ENCODE measurements around the gene CD300LD.
"Not testable (repeated sequence)": the region's sequence is repeated elsewhere in the genome, so short reads cannot be mapped to it uniquely, and the experiment has no call there.

The CD300LD gene

DNA sequence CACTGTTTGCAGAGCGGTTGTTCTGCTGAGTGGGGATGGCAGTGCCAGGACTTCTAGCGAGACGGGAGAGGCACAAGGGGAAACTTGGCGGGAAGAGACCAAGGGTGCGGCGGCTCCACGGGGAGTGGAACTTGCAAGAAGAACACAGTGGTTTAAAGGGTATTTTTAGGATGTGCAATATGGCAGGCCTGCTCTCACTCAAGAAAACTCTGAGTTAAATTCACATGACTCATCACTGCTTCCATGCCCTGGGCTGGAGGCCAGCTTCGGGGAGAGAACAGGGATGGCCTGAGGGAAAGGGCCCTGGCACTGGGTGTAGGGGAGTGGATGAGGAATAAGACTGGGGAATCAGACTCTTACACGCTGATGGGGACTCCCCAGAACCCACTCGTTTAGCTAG, 13.3 kb upstream of the CD300LD start:
- no peak for DNase-seq

DNA sequence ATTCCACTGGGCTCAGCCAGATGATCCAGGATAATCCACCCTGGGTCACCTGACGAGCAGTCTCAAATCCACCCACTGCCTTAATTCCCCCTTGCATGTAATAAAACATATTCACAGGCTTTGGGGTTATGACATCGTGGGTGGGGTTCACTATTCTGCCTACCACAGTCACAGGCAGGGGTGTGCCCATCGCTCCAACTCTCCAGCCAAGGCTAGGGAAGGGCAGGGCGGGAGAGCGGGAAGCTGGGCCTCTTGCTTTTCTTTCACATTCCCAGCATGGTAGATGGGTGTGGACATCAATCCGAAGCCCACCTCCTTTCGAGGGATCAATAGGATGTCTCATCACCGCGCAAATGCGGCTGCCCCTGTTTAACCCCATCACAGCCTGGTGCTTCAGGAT, 12.7 kb upstream of the CD300LD start:
- no peak for DNase-seq

DNA sequence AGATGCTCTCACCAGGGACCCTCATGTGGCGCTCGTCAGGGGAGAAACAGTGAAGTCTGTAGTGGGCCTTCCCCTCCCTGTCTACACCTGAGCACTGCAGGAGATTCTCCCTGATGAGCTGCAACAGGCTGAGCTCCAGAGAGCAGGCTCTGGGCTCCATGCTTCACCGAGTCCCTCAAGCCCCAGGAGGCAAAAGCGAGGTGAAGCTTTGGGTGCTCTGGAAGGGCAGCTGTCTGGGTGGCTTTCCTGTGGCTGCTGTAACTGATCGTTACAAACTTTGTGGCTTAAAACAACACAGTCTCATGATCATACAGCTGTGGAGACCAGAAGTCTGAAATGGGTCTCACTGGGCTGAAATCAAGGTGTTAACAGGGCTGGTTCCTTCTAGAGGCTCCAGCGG, 12.1 kb upstream of the CD300LD start:
- DNase-seq = no peak

DNA sequence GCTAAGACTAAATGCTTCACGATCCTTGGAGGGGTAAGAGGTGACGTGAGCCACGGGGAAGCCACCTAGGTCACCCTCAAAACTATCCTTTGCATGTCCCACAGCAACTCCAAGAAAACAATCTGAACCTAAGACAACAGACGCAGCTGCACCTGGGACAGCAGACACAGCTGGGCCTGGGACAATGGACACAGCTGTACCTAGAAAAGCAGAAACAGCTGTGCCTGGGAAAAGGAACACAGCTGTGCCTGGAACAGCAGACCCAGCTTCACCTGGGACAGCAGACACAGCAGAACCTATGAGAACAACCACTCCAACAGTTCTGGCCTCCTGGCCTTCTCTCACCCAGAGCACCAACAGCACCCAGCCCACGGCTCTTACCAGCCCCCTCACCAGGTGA, 11.7 kb upstream of the CD300LD start:
- DNase-seq = no peak

DNA sequence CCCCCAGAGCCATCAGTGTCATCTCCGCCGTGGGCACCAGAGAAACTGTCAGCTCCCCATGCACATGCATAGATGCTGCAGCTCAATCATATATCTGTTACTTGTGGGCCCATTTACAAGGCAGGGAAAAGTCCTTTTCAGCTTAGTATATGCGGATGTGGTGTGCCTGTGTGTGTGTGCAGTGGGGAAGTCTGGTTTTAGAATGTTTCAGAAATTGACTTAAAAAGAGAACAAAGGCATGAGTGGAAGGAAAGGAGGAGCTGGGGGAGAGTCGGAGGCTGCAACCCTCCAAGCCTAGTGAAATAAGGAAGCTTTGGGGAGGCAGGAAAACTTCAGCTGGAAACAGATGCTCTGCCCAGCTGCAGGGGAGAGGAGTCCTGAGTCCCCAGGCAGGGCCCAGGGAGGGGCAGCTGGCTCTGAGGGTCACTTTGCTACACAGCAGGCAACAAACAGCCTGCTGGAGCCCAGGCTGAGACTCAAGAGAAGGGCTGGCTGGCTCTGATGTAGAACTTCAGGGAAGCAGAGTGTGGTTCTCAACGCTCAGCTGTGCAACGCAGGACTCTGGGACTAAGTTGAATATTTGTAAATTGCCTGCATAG, 11.1 kb upstream of the CD300LD start:
- no peak for DNase-seq

DNA sequence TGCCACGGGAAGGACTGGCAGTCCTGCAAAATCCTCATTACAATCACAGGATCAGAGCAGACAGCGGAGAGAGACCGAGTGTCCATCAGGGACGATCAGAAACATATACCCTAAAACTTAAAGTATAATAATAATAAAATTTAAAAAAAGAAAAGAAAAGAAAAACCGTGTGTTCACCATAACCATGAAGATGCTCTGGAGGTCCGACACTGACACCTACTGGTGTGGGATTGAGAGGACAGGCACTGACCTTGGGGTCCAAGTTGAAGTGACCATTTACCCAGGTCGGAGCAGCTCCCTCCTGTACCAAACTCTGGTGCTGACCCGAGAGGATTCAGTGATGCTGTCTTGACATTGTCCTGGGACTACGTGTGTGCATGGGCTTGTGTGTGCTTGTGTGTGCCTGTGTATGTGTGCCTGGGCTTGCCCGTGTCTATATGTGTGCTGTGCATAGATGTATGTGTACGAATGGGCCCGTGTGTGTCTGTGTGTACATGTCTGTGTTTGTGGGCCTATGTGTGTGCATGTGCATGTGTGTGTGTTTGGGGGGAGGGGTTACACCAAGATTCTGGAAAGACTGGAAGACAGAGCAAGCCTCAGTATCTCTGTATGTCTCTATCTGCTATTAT, 10.0 kb upstream of the CD300LD start:
- DNase-seq = no peak

DNA sequence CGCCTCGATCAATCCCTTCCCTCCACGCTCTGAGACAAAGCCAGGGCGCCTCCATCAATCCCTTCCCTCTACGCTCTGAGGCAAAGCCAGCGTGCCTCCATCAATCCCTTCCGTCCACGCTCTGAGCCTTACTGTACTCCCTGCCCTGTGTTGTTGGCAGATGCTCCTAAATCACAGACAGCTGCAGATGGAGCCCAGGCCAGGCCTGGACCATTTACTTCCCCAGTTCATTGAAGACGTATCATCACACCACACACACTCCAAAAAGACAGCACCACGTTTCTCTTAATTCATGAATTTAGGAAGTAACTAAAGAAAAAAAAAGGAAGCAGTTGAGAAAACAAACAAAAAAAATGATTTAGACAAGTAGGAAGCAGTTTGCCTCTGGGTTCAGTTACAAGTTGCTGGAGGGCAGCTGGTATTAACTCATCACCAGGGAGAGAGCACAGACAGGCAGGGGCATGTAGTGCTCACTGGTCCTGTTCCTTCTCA, 7.4 kb upstream of the CD300LD start:
- DNase-seq = no peak

DNA sequence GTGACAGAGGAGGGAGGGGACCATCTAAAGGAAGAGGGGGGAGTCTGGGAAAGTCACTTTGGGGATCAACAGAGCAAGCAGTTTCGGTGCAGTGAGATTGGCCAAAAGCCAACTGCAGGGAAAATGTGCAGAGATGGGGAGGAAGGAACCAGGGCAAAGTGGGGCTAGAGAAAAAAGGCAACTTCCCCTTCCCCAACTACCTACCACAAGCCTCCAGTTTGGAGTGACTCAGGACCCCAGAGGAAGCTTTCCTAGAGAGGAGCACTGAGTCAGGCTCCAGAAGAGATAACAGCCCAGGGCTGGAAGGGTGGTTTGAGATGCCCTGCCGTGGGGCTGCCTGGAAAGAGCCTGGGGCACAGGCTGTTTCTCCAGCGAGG, 6.9 kb upstream of the CD300LD start:
- no peak for DNase-seq

DNA sequence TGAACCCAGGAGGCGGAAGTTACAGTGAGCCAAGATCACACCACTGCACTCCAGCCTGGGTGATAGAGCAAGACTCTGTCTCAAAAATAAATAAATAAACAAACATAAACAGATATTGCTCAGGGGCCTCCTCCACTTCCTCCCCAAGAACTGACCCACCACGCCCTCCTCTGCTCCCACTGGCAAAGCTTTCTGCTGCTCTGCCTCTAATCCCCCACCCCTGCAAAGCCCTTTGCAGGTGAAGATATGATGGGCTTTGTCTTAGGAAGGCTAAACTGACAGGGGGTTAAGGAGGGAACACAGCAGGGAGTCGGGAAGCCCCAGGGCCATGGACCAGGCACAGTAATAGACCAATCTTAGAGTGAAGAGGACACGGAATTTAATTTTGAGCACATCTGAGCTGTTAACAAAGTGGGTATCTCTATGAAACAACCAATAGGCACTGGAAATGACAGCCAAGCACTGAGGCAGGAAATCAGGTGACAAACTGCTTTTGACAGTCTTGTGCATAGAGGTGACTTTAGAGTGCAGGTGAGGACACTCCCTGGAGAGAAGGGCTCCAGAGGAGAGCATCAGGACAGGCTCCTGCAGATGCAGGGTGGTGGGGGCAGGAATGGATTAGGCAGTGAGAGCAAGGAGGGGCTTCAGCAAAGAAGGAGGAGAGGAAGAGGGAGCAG, 6.4 kb upstream of the CD300LD start:
- DNase-seq = no peak

DNA sequence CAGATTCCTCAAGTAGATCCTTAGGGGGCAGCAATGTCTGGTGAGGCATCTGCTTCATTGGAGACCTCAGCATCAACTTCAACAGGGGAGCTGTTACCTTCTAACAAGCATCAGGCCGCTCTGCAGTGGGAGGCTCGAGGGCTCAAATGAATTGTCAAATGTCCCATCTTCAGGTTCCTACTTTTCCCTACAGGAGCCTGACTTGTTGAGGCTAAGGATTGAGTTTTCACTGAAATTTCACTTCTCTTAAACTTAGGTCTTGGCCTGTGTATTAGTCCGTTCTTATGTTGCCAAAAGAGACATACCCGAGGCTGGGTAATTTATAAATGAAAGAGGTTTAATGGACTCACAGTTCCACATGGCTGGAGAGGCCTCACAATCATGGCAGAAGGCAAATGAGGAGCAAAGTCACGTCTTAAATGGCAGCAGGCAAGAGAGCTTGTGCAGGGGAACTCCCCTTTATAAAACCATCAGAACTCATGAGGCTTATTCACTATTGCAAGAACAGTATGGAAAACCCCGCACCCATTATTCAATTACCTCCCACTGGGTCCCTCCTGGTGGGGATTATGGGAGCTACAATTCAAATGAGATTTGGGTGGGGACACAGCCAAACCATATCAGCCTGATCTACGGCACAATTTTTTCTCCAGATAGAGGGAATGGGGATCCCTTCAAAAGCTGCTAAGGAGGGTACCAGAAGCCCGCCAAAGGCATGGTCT, 5.1 kb upstream of the CD300LD start:
- no peak for DNase-seq

DNA sequence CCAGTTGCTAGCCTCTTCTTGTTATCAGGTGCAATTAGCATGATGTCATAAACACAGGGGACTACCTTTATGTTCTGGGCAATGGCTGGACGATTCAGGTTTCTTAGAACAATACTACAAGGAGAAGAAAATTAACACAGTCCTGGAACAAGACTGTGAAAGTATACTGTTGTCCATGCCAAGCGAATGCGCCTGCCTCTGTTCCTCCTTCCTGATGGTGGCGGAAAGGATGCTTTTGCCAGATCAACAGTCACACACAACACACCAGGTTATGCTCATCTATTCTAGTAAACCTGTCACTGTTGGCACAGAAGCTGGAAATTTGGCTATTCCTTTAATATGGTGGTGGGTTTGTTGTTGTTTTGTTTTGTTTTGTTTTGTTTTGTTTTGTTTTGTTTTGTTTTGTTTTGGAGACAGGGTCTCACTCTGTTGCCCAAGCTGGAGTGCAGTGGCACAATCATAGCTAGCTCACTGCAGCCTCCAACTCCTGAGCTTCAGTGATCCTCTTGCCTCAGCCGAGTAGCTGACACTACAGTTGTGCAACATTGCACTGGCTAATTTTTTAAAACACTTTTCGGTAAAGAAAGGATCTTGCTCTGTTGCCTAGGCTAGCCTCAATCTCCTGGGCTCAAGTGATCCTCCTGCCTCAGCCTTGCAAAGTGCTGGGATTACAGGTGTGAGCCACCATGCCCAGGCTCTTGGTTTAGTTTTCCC, 3.1 kb upstream of the CD300LD start:
- DNase-seq = no peak

DNA sequence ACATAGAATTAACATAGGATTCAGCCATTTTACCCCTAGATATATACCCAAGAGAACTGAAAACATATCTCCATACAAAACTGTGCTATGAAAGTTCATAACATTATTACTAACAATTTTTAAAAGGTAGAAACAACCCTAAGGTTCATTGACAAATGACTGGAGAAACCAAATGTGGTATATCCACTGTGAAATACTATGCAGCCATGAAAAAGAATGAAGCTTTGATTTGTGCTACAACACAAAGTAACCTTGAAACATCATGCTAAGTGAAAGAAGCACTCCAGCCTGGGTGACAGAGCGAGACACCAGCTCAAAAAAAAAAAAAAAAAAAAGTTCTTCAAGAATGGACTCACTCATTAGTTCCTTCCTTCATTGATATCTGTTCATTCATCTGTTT, 580 bp downstream of the CD300LD start:
- no peak for DNase-seq

DNA sequence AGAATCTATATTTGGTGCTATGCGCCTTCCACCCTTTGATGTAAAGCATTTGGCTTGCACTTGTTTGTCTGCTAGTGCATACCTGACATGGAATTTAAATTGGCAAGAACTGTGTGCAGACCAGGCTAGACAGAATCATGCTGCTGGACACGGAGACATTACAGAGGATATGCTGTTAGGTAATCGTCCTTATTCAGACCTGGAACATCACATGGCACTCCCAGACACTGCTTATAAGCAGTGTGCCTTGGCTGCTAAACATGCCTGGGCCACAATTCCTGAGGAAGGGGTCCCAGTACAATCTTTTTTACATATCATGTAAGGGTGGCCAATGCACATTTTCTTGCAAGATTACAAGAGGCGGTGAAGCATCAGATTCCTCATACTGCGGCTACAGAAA, 6.4 kb downstream of the CD300LD start:
- no peak for DNase-seq

DNA sequence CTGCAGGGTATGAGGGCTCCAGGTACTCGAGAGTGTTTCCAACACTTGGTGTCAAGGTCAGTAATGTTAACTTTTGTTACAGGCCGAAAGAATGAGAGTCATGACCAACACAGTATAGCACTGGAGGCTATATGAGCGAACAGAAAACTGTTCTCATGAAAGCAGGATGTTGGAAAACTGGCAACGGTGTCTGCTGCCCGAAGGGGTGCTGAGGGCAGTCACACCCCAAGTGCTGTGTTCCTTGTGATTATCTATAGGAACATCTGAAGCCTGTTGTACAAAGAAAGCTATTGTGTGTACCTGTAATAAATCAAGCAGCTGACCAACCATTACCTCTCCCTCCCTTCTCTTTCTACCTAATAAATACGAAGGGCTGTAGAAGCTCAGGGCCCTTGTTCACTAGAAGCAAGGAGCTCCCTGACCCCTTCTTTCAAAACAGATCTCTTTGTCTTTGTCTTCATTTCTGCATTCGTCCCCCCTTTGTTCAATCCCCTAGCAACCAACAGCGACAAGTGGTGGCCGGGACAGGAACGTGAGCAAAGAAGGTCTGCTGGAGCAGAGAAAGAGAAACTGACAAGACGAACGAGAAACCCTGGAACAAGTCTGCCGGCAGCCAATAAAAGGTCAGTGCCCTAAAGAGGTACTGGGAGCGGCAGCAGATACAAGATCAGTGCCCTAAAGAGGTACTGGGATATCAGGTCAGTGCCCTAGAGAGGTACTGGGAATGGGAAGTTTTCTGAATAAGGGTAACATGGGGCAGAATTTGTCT, 7.6 kb downstream of the CD300LD start:
- DNase-seq = no peak

DNA sequence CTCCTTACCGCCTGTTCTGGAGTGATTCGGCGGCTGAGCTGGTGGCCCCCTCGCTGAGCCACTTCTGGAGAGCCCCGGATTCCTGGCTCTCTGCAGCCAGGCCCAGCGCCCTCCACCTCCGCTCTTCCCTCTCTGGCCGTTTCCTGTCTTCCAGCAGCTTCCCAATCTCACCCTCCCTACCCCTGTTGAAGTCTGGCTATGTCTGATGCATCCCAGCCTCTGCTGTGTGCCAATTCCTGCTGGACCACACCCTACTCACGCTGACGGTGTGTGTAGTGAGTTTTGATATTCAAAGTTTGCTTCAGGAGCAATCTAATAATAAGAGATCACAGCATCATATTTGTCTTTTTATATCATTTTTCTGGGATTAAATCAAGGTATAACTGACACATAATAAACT, 9.4 kb downstream of the CD300LD start:
- no peak for DNase-seq

DNA sequence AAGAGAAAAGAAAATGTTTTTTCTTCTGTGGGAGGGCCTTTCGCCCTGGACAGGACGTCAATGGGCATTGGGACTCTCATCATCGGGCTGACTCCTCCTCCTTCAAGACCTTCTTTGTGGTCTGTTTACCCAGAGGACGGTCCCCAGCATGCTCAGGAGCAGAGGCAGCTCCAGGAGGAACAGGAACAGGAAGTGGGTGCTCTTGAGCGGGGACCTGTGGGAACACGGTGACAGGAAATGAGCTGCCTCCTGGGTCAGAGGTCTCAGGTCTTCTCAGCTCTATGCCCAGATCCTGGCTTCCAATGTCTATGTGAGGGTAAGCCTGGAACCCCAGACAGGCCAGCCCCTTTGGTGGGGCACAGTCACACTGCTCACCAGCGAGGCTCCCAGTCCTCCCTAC, 12.2 kb downstream of the CD300LD start:
- DNase-seq = no peak

DNA sequence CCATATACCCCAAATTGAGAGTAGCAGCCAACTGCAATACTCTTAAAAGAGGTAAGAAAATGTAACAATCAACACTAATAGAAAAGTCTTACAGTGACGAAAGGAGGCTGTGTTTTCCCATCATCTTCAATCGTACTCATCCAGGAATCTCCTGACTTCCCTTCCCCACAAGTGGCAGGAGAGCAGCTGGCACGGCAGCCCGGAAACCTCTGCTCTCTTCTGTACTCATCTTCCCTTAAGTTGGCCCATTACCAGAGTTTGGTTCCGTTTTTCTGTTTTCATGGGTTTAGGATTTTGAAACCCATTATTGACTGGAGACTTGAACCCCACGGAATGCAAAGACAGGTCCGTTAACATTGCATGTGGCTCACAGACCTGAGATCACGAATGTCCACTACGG, 13.1 kb downstream of the CD300LD start:
- no peak for DNase-seq

DNA sequence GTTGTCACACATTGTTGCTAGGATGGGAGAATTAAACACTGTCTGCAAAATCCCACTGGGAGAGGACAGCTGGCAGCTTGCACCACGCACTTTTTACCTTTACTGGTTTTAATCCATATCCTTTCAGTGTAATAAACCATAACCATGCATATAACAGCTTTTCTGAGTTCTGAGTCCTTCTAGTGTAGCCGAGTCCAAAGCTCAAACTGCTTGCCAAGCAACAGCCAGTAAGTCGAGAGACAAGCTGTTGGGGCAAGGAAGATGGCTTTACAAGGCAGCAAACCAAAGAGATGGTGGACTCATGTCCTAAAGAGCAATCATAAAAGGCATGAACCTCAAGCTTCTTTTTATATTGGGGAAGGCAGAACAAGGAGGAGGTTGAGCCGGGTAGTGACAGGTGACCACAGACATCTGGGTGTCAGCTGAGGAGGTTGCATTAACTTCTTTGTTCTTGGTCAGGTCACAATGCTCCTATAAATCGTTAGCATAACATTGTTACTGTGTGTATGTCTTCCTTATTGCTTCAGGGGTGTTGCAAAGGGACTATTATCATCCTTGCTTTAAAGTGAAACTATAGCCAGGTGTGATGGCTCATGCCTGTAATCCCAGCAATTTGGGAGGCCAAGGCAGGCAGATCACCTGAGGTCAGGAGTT, 17.5 kb downstream of the CD300LD start:
- no peak for DNase-seq

DNA sequence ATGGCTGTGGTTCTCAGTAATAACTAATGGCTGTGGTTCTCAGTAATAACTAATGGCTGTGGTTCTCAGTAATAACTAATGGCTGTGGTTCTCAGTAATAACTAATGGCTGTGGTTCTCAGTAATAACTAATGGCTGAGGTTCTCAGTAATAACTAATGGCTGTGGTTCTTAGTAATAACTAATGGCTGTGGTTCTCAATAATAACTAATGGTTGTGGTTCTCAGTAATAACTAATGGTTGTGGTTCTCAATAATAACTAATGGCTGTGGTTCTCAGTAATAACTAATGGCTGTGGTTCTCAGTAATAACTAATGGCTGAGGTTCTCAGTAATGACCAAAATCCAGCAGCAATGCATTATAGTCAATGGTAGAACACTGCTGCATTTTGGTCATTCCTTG, 18.4 kb downstream of the CD300LD start:
- DNase-seq = not testable (repeated sequence)

DNA sequence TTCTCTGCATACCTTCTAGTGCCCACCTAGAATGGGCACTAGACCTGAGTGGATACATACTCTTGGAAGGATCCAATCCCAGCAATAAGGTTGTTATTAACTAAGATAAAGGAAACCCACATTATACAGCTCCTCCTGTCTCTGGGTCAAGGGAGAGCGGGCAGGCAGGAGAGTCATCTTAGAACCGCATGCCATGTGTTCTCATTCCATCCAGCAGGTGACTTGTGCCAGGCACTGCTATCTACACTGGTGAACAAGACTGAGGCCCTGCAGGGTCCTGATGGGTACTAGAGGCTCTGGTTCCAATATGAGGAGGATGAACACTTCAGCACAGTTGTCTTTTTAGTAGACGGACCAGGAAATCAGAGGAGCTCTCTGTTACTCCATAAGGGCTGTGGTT, 18.9 kb downstream of the CD300LD start:
- DNase-seq = no peak

DNA sequence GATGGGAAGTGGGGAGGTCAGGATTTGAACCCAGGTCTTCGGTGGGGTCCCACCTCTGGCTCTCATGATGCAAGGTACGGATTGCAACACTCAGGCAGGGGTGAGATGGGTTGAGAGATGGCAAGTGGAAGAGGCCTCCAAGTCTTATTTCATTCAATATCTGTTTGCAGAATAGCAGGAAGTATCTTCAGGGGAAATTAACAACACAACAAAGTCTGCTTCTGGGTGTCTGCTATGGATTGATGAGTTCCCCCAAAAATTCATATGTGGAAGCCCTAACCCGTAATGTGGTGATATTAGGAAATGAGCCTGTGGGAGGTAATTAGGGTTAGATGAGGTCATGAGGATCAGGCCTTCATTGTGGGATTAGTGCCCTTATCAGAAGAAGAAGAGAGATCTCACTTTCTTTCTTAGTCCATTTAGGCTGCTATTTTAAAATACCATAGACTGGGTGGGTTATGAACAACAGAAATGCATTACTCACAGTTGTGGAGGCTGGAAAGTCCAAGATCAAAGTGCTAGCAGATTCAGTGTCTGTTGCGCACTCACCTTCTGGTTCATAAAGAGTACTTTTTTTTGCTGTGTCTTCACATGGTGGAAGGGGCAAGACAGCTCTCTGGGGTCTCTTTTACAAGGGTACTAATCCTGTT, 20.3 kb downstream of the CD300LD start:
- DNase-seq = no peak
